ENCODE results near the gene BHLHA15.

The BHLHA15 gene

DNA sequence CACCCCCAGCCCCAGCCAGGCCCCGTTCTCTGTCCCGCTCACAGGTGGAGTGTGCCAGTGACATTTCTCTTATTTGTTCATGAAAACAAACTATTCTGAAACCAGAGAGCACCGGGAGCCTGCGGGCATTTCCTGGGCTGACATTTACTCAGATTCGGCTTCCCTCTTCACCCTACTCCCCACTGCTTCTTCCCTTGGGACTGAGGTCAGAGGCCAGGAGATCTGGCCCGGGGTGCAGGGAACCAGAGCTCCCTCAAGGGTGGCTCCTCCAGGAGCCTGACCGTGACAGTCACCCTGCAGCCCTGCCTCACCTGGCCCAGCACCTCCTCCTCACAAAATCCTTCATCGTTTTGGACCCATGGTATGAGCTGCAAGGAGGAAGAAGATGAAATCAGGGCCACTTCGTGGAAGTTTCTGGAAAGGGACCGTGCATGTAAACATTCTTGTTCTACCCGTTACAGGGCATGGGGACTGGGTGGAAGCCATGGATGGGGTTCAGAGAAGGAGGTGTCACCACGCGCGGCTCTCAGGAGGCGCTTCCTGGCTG, 12.2 kb downstream of the BHLHA15 start:
- H3K18ac ChIP-seq (ENCODE audit: low read length), result no peak overlapping the region
- H3K4me1 ChIP-seq (ENCODE audit: control insufficient read depth in 1 of 2, insufficient read depth in 2 of 2, low read length in 2 of 2), result no peaks in the 10 kb centered on the region
- no peaks in the 10 kb centered on the region for H3K79me2 ChIP-seq (ENCODE audit: control insufficient read depth, insufficient read depth, low read length, poor library complexity)
- H3K79me1 ChIP-seq (ENCODE audit: low read length), result no peaks in the 10 kb centered on the region
- H2BK12ac ChIP-seq (ENCODE audit: low read length), result no peak overlapping the region
- H3K4me2 ChIP-seq (ENCODE audit: low read length), result no peak overlapping the region
- no peak overlapping the region for H2BK120ac ChIP-seq (ENCODE audit: insufficient read depth, low read length, poor library complexity)
- H2AFZ ChIP-seq (ENCODE audit: insufficient read depth, low read length, poor library complexity), result no peak overlapping the region
- H3K4ac ChIP-seq (ENCODE audit: low read depth, low read length), result no peak overlapping the region
- no peak overlapping the region for H2BK5ac ChIP-seq (ENCODE audit: low read depth, low read length, poor library complexity)
- H3K4me3 ChIP-seq (ENCODE audit: low read depth, low read length), result no peak overlapping the region
- H3K23ac ChIP-seq (ENCODE audit: low read length), result no peak overlapping the region
- no peak overlapping the region for H4K8ac ChIP-seq (ENCODE audit: low read depth, low read length)
- DNase-seq, result no peak
- H4K12ac ChIP-seq (ENCODE audit: low read depth, low read length), result no peak overlapping the region
- H3K27me3 ChIP-seq (ENCODE audit: insufficient read depth, low read length), result no peaks in the 10 kb centered on the region
- H3K9ac ChIP-seq (ENCODE audit: low read length), result no peak overlapping the region
- peaks cover 2% of the 10 kb centered on the region for H3K9me3 ChIP-seq (ENCODE audit: insufficient read depth, low read depth, low read length)
- H3K14ac ChIP-seq (ENCODE audit: low read length), result no peak overlapping the region
- peaks cover 6 to 10% of the 10 kb centered on the region in 2 experiments for H3K36me3 ChIP-seq (ENCODE audit: control insufficient read depth in 1 of 2, insufficient read depth in 2 of 2, low read length in 2 of 2)
- no peak overlapping the region for H2AK5ac ChIP-seq (ENCODE audit: low read length)
- no CpG with 5 or more reads among the region's 15 CpGs for WGBS (ENCODE audit: extremely low coverage, insufficient coverage, insufficient read length)
- H4K91ac ChIP-seq (ENCODE audit: low read depth, low read length), result no peak overlapping the region
- H3K27ac ChIP-seq (ENCODE audit: low read depth, low read length), result no peak overlapping the region

GRCh38 chr7:98223898-98224700, 12.9 kb downstream of the BHLHA15 start:
- no peak overlapping the region for H3K18ac ChIP-seq (ENCODE audit: low read length)
- no peak overlapping the region for H4K8ac ChIP-seq (ENCODE audit: low read depth, low read length)
- no peak overlapping the region for H2BK12ac ChIP-seq (ENCODE audit: low read length)
- H2BK120ac ChIP-seq (ENCODE audit: insufficient read depth, low read length, poor library complexity), result no peak overlapping the region
- no peak overlapping the region for H3K4me3 ChIP-seq (ENCODE audit: low read depth, low read length)
- H3K23ac ChIP-seq (ENCODE audit: low read length), result no peak overlapping the region
- H3K14ac ChIP-seq (ENCODE audit: low read length), result no peak overlapping the region
- H3K27me3 ChIP-seq (ENCODE audit: insufficient read depth, low read length), result no peaks in the 10 kb centered on the region
- no peak overlapping the region for H2BK5ac ChIP-seq (ENCODE audit: low read depth, low read length, poor library complexity)
- no peak overlapping the region for H2AFZ ChIP-seq (ENCODE audit: insufficient read depth, low read length, poor library complexity)
- no peak overlapping the region for H3K4me2 ChIP-seq (ENCODE audit: low read length)
- H3K27ac ChIP-seq (ENCODE audit: low read depth, low read length), result no peak overlapping the region
- no peak overlapping the region for H4K12ac ChIP-seq (ENCODE audit: low read depth, low read length)
- H3K79me1 ChIP-seq (ENCODE audit: low read length), result no peaks in the 10 kb centered on the region
- H3K9me3 ChIP-seq (ENCODE audit: insufficient read depth, low read depth, low read length), result peaks cover 2% of the 10 kb centered on the region
- DNase-seq, result no peak
- H2AK5ac ChIP-seq (ENCODE audit: low read length), result no peak overlapping the region
- H3K4ac ChIP-seq (ENCODE audit: low read depth, low read length), result no peak overlapping the region
- no peak overlapping the region for H3K9ac ChIP-seq (ENCODE audit: low read length)
- no peak overlapping the region for H4K91ac ChIP-seq (ENCODE audit: low read depth, low read length)
- no peaks in the 10 kb centered on the region for H3K79me2 ChIP-seq (ENCODE audit: control insufficient read depth, insufficient read depth, low read length, poor library complexity)
- H3K36me3 ChIP-seq (ENCODE audit: control insufficient read depth in 1 of 2, insufficient read depth in 2 of 2, low read length in 2 of 2), result peaks cover 6 to 10% of the 10 kb centered on the region in 2 experiments
- H3K4me1 ChIP-seq (ENCODE audit: control insufficient read depth in 1 of 2, insufficient read depth in 2 of 2, low read length in 2 of 2), result no peaks in the 10 kb centered on the region
- no CpG with 5 or more reads among the region's 21 CpGs for WGBS (ENCODE audit: extremely low coverage, insufficient coverage, insufficient read length)

DNA sequence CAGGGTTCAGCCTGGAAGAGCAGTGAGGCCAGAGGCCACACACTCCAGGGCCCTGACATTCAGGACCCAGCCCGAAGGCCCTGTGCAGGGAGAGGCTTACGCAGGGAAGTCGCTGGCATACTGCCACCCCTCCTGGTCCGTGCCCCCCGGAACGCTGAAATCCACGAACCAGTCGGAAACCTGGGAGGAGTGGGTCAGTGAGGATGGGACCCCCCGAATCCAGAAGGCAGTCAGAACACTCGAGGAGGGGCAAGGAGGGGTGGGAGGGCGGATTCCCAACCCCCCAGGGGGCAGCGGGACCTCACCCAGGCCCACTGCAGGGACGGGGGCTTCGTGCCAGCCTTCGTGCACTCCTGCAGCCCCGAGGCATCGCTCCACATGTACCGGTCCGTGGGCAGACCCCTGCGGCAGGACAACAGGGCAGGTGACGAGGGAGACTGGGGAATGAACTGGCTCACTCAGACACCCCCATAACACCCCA, 13.5 kb downstream of the BHLHA15 start:
- Histone ChIP-seq H3K18ac (ENCODE audit: low read length) (no peak overlapping the region), H2BK12ac (ENCODE audit: low read length) (no peak overlapping the region), H2AK5ac (ENCODE audit: low read length) (no peak overlapping the region), H3K4me3 (ENCODE audit: low read depth, low read length) (no peak overlapping the region), H4K8ac (ENCODE audit: low read depth, low read length) (no peak overlapping the region), H4K12ac (ENCODE audit: low read depth, low read length) (no peak overlapping the region), H2AFZ (ENCODE audit: insufficient read depth, low read length, poor library complexity) (no peak overlapping the region), H3K23ac (ENCODE audit: low read length) (no peak overlapping the region), H3K4ac (ENCODE audit: low read depth, low read length) (no peak overlapping the region), H3K27ac (ENCODE audit: low read depth, low read length) (no peak overlapping the region), H3K14ac (ENCODE audit: low read length) (no peak overlapping the region), H3K9ac (ENCODE audit: low read length) (no peak overlapping the region), H3K27me3 (ENCODE audit: insufficient read depth, low read length) (no peaks in the 10 kb centered on the region), H3K79me2 (ENCODE audit: control insufficient read depth, insufficient read depth, low read length, poor library complexity) (no peaks in the 10 kb centered on the region), H3K4me1 (ENCODE audit: control insufficient read depth in 1 of 2, insufficient read depth in 2 of 2, low read length in 2 of 2) (no peaks in the 10 kb centered on the region), H2BK5ac (ENCODE audit: low read depth, low read length, poor library complexity) (no peak overlapping the region), H4K91ac (ENCODE audit: low read depth, low read length) (no peak overlapping the region), H3K79me1 (ENCODE audit: low read length) (no peaks in the 10 kb centered on the region), H3K9me3 (ENCODE audit: insufficient read depth, low read depth, low read length) (peaks cover 4% of the 10 kb centered on the region), H3K36me3 (ENCODE audit: control insufficient read depth in 1 of 2, insufficient read depth in 2 of 2, low read length in 2 of 2) (peaks cover 6 to 10% of the 10 kb centered on the region in 2 experiments), H2BK120ac (ENCODE audit: insufficient read depth, low read length, poor library complexity) (no peak overlapping the region), H3K4me2 (ENCODE audit: low read length) (no peak overlapping the region)
- no peak for DNase-seq
- WGBS (ENCODE audit: extremely low coverage, insufficient coverage, insufficient read length), result no CpG with 5 or more reads among the region's 21 CpGs

DNA sequence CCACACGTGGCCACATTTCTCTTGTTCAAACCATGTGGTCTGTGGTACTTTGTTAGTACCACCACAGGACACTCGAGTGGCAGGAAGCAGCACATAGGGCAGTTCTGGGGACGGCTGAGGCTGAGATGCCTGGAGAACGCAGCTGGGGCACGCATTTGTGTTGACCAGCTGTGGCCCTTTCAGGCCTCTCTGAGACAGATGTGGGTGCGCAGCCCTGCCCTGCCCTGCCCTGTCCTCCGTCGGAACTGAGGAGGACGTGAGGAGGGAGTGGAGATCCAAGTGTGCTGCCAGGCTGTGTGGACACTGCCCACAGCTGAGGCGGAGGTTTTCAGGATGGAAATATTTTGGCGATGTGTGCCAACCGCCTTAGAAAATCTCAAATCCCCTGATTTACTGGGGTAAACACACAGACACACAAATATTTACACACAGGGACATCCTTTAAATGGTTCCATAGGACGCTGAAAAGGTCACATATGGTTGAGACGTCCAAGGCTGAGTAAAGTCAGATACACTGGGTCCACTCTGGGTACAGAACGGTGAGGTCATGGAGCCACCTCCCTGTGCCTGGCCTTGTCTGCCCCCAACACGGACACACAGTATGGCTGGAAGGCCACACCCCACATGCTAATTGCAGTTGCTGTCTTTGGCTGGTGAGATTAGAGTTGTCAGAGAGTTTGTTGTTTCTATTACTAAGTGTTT, 14.8 kb downstream of the BHLHA15 start:
- Histone ChIP-seq H3K9ac (ENCODE audit: low read length) (no peak overlapping the region), H2BK5ac (ENCODE audit: low read depth, low read length, poor library complexity) (no peak overlapping the region), H2BK120ac (ENCODE audit: insufficient read depth, low read length, poor library complexity) (no peak overlapping the region), H3K4ac (ENCODE audit: low read depth, low read length) (no peak overlapping the region), H4K12ac (ENCODE audit: low read depth, low read length) (no peak overlapping the region), H3K79me2 (ENCODE audit: control insufficient read depth, insufficient read depth, low read length, poor library complexity) (no peaks in the 10 kb centered on the region), H3K36me3 (ENCODE audit: control insufficient read depth in 1 of 2, insufficient read depth in 2 of 2, low read length in 2 of 2) (peaks cover 9 to 10% of the 10 kb centered on the region in 2 experiments), H3K79me1 (ENCODE audit: low read length) (no peaks in the 10 kb centered on the region), H3K4me1 (ENCODE audit: control insufficient read depth in 1 of 2, insufficient read depth in 2 of 2, low read length in 2 of 2) (no peaks in the 10 kb centered on the region), H4K8ac (ENCODE audit: low read depth, low read length) (no peak overlapping the region), H3K27me3 (ENCODE audit: insufficient read depth, low read length) (no peaks in the 10 kb centered on the region), H3K4me2 (ENCODE audit: low read length) (no peak overlapping the region), H2AK5ac (ENCODE audit: low read length) (no peak overlapping the region), H3K9me3 (ENCODE audit: insufficient read depth, low read depth, low read length) (peaks cover 4% of the 10 kb centered on the region), H2AFZ (ENCODE audit: insufficient read depth, low read length, poor library complexity) (no peak overlapping the region), H3K14ac (ENCODE audit: low read length) (no peak overlapping the region), H2BK12ac (ENCODE audit: low read length) (no peak overlapping the region), H4K91ac (ENCODE audit: low read depth, low read length) (no peak overlapping the region), H3K4me3 (ENCODE audit: low read depth, low read length) (no peak overlapping the region), H3K23ac (ENCODE audit: low read length) (no peak overlapping the region), H3K18ac (ENCODE audit: low read length) (no peak overlapping the region), H3K27ac (ENCODE audit: low read depth, low read length) (no peak overlapping the region)
- DNase-seq, result no peak
- no CpG with 5 or more reads among the region's 16 CpGs for WGBS (ENCODE audit: extremely low coverage, insufficient coverage, insufficient read length)
